ENCODE measurements around the gene RHOF.
A peak's percentile ranks its signal among the peaks of the same experiment; 100 is the strongest.

The RHOF gene

GRCh38 chr12:121770813-121771625 is 22.5 kb downstream of the RHOF start:
- no peak for TF ChIP-seq CTCF (conservative IDR thresholded peaks at IDR 0.05; ENCODE audit: low read depth)
- CTCF ChIA-PET: interaction anchor here (0.6 kb wide), 1 partner anchor 16 kb away, joined by 5 read pairs; no protein-coding TSS in a partner anchor
- 0 out of 2 replicates have a peak overlapping the region, but pooled peaks have one; percentile 9 for H3K27ac ChIP-seq
- POLR2A ChIA-PET (ENCODE audit: low non-redundant PET): no interaction called here
- DNase-seq (ENCODE audit: low spot score): no peak

GRCh38 chr12:121770388-121770787 is 23.1 kb downstream of the RHOF start:
- 0 out of 2 replicates have a peak overlapping the region, but pooled peaks have one; percentile 9 for H3K27ac ChIP-seq
- POLR2A ChIA-PET (ENCODE audit: low non-redundant PET): interaction anchor here (0.6 kb wide), 1 partner anchor 77 kb away, joined by 3 read pairs; no protein-coding TSS in a partner anchor
- CTCF ChIA-PET: interaction anchor here (0.6 kb wide), 1 partner anchor 16 kb away, joined by 5 read pairs; no protein-coding TSS in a partner anchor

GRCh38 chr12:121769831-121770301 is 23.6 kb downstream of the RHOF start:
- no peak for DNase-seq (ENCODE audit: low spot score)
- ChIA-PET CTCF (interaction anchor here (1.1 kb wide), 1 partner anchor 71 kb away, joined by 5 read pairs; no protein-coding TSS in a partner anchor), POLR2A (ENCODE audit: low non-redundant PET) (interaction anchor here (0.6 to 1.0 kb wide), 2 partner anchors 57 to 77 kb away, joined by 3 to 4 read pairs; no protein-coding TSS in a partner anchor)
- no peak for TF ChIP-seq CTCF (conservative IDR thresholded peaks at IDR 0.05; ENCODE audit: low read depth)
- H3K27ac ChIP-seq: 0 out of 2 replicates have a peak overlapping the region, but pooled peaks have one; percentile 9

More at GRCh38 chr12:121770388-121770787, 23.1 kb downstream of the RHOF start:
- DNase-seq (ENCODE audit: low spot score): no peak
- no peak for TF ChIP-seq CTCF (conservative IDR thresholded peaks at IDR 0.05; ENCODE audit: low read depth)

DNA sequence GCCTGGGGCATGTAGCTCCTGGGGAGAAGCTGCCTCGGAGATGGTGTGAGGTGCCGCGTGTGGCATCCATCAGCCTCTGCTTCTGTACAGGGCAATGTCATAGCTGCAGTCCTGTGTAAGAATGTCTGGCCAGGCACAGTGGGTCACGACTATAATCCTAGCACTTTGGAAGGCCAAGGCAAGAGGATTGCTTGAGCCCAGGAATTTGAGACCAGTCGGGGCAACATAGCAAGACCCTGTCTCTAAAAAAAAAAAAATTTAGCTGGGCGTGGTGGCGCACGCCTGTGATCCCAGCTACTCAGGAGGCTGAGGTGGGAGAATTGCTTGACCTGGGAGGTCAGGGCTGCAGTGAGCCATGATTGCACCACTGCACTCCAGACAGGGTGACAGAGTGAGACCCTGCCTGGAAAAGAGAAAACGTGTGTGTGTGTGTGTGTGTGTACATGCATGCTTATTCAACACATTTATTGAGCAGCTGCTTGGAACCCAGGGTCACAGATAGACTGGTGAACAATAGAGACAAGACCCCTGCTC is 24.1 kb downstream of the RHOF start:
- H3K27ac ChIP-seq: 0 out of 2 replicates have a peak overlapping the region, but pooled peaks have one; percentile 9
- POLR2A ChIA-PET (ENCODE audit: low non-redundant PET): interaction anchor here (1.0 kb wide), 1 partner anchor 56 kb away, joined by 4 read pairs; no protein-coding TSS in a partner anchor
- CTCF ChIA-PET: interaction anchor here (0.6 to 2.0 kb wide), 3 partner anchors 8 to 70 kb away, joined by 4 to 8 read pairs (median 5); partner anchors contain the start of gene RHOF
- no peak for DNase-seq (ENCODE audit: low spot score)
- no peak for TF ChIP-seq CTCF (conservative IDR thresholded peaks at IDR 0.05; ENCODE audit: low read depth)

DNA sequence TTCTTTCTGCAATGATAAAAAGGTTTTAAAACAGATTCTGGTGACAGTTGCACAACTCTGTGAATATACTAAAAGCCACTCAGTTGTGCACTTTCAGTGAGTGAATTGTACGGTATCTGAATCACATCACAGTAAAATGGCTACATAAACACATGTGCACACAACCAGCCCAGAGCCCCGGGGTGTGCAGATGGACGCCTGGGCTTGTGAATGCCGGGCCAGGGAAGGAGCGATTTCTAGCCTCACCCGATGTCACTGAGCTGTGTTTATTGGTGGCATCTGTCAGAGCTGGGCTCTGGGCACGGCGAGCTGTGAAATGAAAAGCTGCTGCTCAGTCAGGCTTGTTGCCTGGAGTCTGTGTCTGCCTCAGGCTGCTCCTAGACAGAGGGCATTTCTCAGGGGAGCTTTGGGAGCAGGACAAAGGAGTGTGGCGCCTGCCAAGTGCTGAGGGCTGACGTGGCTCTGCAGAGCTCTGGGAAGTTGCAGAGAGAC is 25.9 kb downstream of the RHOF start:
- peak overlapping the region; percentile 66 for H3K27ac ChIP-seq
- TF ChIP-seq CTCF (conservative IDR thresholded peaks at IDR 0.05; ENCODE audit: low read depth): no peak
- ChIA-PET POLR2A (ENCODE audit: low non-redundant PET) (no interaction called here), CTCF (interaction anchor here (0.7 to 2.0 kb wide), 2 partner anchors 13 to 27 kb away, joined by 3 to 8 read pairs; partner anchors contain the start of gene RHOF)
- no peak for DNase-seq (ENCODE audit: low spot score)

All from RWPE1 (cell line).